ENCODE results near the gene PAX9. TPM values are rescaled to one million over a fixed set of nuclear protein-coding genes. Genes with fewer than 3 reads are reported as not detected.
A peak's percentile ranks its signal among the peaks of the same experiment; 100 is the strongest.

The PAX9 gene
- total and polyA plus RNA-seq, 9 of the 15 experiments (the other 6 are each of a cell fraction or from before 2014, with no cell fraction given): 0.87 to 2.4 (median 1.3) TPM

DNA sequence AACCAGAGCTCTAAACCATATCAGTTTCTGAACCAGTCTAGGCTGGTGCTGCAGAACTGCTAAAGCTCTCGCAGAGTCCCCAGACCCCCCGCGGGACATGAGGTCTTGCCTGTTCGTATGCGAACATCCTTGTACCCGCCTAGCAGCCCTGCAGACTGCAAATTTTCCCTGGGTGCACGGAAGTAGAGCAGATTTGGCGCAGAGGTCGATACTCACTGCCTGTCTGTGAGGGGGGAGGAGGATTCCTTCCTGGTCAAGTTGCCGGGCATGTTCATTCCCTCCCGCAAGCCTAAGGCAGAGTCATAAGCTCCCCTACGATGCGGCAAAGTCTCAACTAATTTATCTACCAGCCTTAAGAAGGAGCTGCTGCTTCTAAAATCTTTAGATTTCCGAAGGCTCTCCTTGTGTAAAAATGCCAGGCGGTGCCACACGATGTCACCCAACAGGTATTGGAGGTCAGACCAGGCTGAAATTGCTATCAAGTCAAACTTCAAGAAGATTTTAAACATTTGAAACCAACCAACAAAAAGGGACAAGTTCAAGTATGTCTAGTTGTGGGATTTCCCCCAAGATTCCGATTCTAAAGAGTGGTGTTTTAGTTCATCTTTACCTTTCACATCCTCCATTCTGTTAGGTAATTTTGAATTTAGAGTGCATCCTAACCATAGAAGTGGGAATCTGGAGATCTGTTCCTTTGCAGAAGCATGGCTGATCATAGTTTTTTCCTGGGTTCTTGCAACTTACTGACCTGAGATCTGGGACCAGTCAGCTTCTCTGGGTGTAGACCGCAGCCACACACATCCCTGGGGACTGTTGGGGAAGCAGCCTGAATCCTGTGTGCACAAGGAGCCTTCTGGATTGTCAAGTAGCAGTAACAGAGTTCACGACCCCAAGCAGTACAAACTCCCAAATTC, 1.6 kb upstream of the PAX9 start:
- peaks cover 0 to 26% of the 10 kb centered on the region in 2 experiments; a peak in 2 of 5 replicates for H3K4me1 ChIP-seq (replicated peaks in 1 of 2; ENCODE audit: control insufficient read depth in 2 of 2, insufficient read depth in 2 of 2, low read length in 2 of 2)
- H3K27ac ChIP-seq (ENCODE audit: extremely low read depth, low read depth, low read length): no peak overlapping the region
- peaks cover 6% of the 10 kb centered on the region; the same call in 2 of the 3 replicates for H3K79me2 ChIP-seq (ENCODE audit: control insufficient read depth, insufficient read depth, low read length)
- FAIRE-seq (no peak), ATAC-seq (no peak), DNase-seq (ENCODE audit: extremely low read depth in 1 of 4, low spot score in 3 of 4) (no peak)
- H3K36me3 ChIP-seq (ENCODE audit: control insufficient read depth, insufficient read depth, low read length): peaks cover 10% of the 10 kb centered on the region; the same call in 1 of the 3 replicates
- POLR2A ChIA-PET: interaction anchor here (0.5 to 1.1 kb wide), 2 partner anchors 15 to 946 kb away, joined by 3 read pairs; no protein-coding TSS in a partner anchor
- H3K9me1 ChIP-seq (ENCODE audit: control insufficient read depth, insufficient read depth, low read length): no peaks in the 10 kb centered on the region
- intact Hi-C loops (cut with micrococcal nuclease) (loop anchor here (10.0 kb wide), 1 partner anchor 105 kb away; no protein-coding TSS in a partner anchor), in situ Hi-C loops (cut with MboI) (no loop called here)
- 68% methylated on average over 17 of the region's 19 CpGs for WGBS (ENCODE audit: insufficient coverage, low coverage, missing lambda C conversion rate)
- H3K4me2 ChIP-seq (ENCODE audit: insufficient read depth, low read length): no peak overlapping the region
- CTCF ChIA-PET (ENCODE audit: low intra/inter-chr PET ratio): no interaction called here
- no peaks in the 10 kb centered on the region for H4K20me1 ChIP-seq (replicated peaks; ENCODE audit: control insufficient read depth, insufficient read depth, low read length)
- BruUV-seq (replicated peaks): no TSS peak
- no peaks in the 10 kb centered on the region for H3K27me3 ChIP-seq (ENCODE audit: control insufficient read depth in 2 of 2, insufficient read depth in 2 of 2, low read length in 2 of 2)
- H3K9ac ChIP-seq (ENCODE audit: insufficient read depth in 1 of 2, low read depth in 2 of 2, low read length in 2 of 2): no peak overlapping the region
- no peak overlapping the region for H3K4me3 ChIP-seq
- H3K9me3 ChIP-seq (replicated peaks; ENCODE audit: control insufficient read depth, insufficient read depth, low read depth, low read length): no peaks in the 10 kb centered on the region; the same call in 1 of the 2 replicates
- 0 out of 2 replicates have a peak overlapping the region, but pooled peaks have one; percentile 95 for H2AFZ ChIP-seq (ENCODE audit: low read depth, low read length)
- TF ChIP-seq MEF2D (tag; conservative IDR thresholded peaks at IDR 0.05; ENCODE audit: low read depth) (no peak), HDAC8 (tag; IDR thresholded peaks at IDR 0.05) (no peak), PHB2 (IDR thresholded peaks at IDR 0.05; ENCODE audit: low read depth) (no peak), ZNF518B (CRISPR knock-in tag; IDR thresholded peaks at IDR 0.05) (no peak), KAT8 (IDR thresholded peaks at IDR 0.05; ENCODE audit: low read depth) (no peak), PTRF (tag; IDR thresholded peaks at IDR 0.05) (no peak), SRF (CRISPR knock-in tag; IDR thresholded peaks at IDR 0.05) (no peak), SMAD2 (IDR thresholded peaks at IDR 0.05; ENCODE audit: low read depth, low read length) (no peak), MYBL2 (IDR thresholded peaks at IDR 0.05; ENCODE audit: low read depth) (no peak), MYBL2 (CRISPR knock-in tag; IDR thresholded peaks at IDR 0.05; ENCODE audit: borderline replicate concordance) (no peak)

Measured in K562 (cell line).